HuH-7.5 (cell line): ENCODE data around the gene TRIP13.

ENCODE experiments used
- DNase-seq: peaks from one replicate; pipeline ENCODE4 v3.0.0; 2011; ENCODE audit warnings: low spot score

Gene TRIP13

DNA sequence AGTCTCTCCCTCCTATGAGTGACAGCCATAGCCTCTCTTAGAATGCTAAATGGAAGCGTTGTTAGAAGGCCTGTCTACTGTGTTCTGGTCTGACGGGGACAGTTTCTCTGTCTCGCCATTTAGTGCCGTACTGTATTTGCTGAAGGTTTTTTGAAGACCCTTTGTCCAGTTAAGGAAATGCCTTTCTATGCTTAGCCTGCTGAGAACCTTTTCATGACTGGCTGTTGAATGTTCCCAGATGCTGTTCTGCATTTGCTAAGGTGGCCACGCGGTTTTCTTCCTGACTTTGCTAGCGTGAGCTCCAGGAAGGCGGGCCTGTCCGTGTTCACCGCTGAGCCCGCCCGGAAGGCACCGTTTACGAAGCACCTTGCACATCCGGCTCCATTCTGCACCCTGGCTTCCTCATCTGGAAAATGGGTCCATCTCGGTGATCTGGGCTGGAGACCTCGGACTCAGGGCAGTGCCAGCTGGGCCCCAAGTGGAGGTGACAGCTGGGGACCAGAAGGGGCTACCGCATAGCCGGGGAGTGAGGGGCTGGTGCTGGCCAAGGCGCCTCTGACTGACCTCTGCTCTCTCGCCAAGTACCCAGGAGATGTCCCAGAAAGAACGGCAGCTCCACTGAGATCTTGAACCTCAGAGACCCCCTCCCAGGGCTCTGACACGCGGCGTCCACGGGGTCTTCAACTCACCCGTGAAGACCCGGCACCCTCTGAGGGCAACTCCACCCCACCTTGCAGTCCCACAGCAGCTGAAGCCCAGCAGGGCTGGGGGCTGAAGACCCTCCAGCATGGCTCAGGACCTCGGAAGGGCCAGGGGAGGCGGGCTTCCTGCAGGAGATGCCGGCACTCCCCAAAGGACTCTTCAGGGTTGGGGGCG lies 63.4 kb downstream of the TRIP13 start:
- no peak for DNase-seq

GRCh38 chr5:956941-957747 lies 64.5 kb downstream of the TRIP13 start:
- no peak for DNase-seq

- DNase-seq = no peak
Measured at GRCh38 chr5:957748-958485, 65.2 kb downstream of the TRIP13 start.

- DNase-seq = no peak
Measured at GRCh38 chr5:958701-959571, 66.3 kb downstream of the TRIP13 start.

- DNase-seq = no peak
Measured at GRCh38 chr5:959581-960531, 67.2 kb downstream of the TRIP13 start.

GRCh38 chr5:960551-960950 lies 67.9 kb downstream of the TRIP13 start:
- no peak for DNase-seq

- no peak for DNase-seq
Measured at GRCh38 chr5:961002-961710, 68.5 kb downstream of the TRIP13 start.

DNA sequence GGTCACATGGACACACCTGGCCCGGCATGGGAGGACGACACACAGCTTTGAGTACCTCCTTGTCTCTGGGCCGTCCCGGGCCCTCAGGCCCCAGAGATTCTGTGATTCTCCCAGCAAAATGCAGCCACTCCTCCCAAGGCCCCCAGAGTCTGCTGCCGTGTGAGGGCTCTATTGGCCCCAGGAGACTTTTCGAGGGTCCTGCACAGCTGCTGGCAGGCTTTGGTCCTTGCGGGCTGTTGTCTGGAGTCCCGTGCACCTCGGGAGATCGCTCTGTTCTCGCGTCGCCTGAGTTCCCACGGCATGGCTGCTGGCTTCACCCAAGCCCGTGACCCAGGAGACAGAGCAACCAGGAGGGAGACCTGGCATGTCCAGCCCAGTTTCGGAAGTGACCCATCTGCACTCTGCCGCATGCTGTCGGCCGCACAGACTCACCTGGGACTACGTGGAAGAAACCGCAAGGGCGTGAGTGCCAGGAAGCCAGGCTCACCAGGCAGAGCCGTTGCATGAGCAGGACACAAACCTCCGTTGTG lies 69.1 kb downstream of the TRIP13 start:
- DNase-seq = no peak

- DNase-seq = no peak
Measured at GRCh38 chr5:962386-962785, 69.7 kb downstream of the TRIP13 start.

- no peak for DNase-seq
Measured at GRCh38 chr5:962801-963200, 70.1 kb downstream of the TRIP13 start.

DNA sequence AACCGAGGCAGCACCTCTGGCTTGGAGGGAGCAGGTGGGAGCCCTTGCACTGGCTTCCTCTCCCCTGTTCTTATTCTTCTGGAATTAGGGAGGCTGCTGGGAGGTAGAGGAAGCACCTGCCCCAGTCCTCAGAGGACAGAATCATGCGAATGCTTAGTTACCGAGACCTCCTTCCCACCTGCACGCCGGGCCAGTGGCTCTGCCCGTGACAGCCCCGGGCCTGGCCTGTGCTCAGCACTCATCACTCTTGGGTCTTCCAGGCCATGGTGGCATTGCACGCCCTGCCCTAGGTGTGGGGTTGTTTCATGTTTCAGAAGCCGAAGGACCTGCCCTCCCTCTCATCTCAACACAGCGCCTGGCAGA lies 70.6 kb downstream of the TRIP13 start:
- no peak for DNase-seq

DNA sequence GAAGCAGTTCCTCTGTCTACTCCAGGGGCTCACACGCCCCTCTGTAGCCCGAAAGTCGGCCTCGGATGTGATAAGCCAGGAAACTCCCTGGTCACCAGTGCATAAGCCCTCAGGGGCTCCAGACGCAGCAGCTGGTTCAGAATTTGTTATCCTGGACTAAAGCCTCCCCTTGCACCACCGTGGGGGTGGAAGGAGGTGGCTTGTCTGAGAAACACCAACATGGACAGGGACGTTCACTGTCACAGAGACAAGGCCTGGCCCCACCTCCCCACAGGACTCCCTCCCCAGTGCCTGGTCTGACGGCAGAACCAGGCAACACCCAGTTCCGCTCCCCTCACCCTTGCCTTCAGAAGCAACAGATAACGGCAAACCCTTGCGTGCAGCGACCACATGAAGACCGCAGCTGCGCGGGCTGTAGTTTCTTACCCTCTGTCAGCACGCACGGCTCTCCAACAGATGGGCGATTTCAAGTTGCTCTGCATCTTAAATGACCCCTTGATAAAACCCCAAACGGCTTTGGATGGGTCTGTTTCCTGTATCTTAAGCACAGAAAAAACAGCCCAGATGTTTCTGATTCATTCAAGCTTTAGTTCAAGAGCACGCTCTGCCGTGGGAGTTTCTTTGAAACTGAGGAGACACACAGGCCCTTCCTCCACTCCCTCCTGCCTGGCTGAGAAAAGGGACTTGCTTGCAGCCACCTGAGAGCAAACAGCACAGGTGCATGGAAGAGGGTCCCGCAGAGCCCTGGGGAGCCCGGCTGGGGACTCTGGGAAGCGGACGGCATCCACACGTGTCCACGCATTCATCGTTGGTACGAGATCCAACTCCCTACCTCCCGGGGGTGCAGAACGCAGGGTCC lies 71.2 kb downstream of the TRIP13 start:
- no peak for DNase-seq

DNA sequence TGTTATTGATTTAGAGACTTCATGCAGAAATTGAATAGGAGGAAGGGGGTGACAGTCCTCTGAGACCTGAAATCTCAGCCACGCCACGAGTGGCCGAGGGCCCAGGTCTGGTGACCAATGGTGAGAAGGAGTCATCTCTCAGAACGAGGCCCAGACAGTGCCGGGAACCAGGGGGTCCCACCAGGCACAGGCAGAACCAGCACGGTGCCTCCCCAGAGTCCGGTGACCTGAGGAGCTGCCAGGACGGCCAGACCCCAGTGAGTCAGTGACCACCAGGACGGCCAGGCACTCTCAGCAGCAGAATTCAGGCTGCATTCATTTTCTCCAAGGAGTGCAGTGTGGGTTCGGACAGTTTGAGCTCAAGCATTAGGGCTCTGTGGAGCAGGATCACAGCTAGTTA lies 72.1 kb downstream of the TRIP13 start:
- DNase-seq = no peak

DNA sequence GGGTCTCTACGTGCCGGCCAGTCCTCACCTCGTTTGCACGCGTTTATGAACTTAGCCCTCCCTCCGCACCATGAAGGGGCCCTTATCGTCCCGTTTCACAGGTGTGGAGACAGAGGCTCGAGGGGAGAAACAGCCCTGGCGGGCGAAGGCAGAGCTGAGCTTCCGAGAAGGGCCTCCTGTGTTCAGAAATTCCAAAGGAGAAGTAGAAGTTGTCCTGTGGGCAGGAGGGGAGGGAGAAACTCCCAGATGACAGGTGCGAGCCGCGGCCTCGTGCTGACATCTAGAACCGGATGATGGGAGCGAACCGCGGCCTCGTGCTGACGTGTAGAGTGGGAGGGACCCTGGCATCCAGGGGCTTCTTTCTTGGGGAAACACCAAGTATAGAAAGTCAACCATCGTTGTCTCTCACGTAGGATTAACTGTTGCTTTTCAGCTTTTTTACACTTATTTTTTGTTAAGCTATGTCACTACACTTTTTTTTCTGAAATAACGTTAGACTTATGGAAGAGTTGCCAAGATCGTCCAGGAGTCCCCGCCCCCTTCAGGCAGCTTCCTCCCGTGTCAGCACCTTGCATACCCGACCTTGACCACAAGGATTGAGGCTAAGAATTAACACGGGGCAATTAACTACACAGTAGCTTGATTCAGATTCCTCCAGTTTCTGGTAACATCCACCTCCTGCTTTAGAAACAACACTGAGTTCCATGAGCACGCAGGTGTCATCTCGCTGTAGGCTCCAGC lies 73.1 kb downstream of the TRIP13 start:
- DNase-seq = no peak

- DNase-seq = no peak
Measured at GRCh38 chr5:966345-966710, 73.6 kb downstream of the TRIP13 start.

- DNase-seq = no peak
Measured at GRCh38 chr5:966941-967340, 74.3 kb downstream of the TRIP13 start.
